ENCODE data around the gene LCOR.

LCOR gene

DNA sequence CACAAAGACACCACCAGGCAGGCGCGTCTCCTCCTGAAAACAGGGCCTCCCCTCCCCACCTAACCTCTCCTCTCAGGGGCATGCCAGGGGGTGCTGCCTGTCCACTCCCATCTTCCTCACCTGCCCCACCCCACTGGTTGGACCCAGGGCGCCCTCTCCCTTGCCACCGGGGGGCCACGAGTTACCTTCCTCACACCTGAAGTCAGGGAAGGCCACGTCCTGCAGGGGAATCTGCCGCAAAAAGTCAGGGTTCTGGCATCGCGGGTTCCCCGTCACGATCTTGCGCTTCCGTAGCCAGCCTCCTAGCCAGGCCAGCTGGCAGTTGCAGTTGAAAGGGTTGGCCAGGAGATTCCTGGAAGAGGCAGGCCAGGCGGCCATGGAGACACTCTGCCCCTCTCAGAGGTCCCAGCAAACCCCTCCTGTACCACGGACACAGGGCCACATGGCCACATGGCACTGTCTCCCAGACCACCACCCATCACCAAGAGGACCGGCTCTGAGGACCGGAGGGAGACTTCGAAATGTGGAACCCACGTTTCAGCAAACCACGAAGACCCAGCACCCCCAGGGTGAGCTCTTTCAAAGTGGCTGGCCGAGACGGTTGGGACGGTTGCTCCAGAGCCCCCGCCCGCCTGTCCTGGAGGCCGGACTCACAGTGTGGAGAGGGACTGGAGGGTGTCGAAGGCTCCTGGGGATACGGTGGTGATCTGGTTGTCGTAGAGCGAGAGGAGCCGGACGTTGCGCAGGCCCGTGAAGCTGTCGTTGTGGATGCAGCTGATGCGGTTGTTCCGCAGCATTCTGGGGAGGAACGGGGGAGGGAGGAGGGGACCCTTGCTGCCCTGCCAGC is 210.8 kb downstream of the LCOR start:
- no peaks in the 10 kb centered on the region for H3K9me3 ChIP-seq (ENCODE audit: insufficient read depth, low read depth, low read length)
- H3K27ac ChIP-seq (ENCODE audit: low read length), result no peak overlapping the region
- no peaks in the 10 kb centered on the region for H3K4me1 ChIP-seq (ENCODE audit: insufficient read depth, low read length)
- H3K27me3 ChIP-seq (ENCODE audit: insufficient read depth, low read length), result 0 out of 2 replicates have a peak, but pooled peaks cover 5% of the 10 kb centered on the region
- H3K9ac ChIP-seq (ENCODE audit: low read depth, low read length), result no peak overlapping the region
- H3K36me3 ChIP-seq (ENCODE audit: insufficient read depth, low read depth, low read length), result no peaks in the 10 kb centered on the region
- H3K4me3 ChIP-seq (ENCODE audit: low read length), result no peak overlapping the region

DNA sequence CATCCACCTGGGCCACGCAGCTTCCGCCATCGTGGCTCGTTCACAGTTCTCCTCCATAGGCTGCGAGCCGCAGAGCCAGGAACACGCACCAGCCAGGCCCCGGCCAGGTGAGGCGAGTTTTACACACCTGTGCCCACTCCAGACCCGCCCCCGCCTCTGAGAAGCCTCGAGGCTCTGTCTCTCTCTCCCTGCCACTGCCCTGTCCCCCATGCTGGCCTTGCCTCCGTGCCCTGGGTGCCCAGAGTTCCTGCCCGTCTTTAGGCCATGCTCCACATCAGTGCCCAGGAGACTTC is 211.4 kb downstream of the LCOR start:
- Histone ChIP-seq H3K4me1 (ENCODE audit: insufficient read depth, low read length) (no peaks in the 10 kb centered on the region), H3K9ac (ENCODE audit: low read depth, low read length) (no peak overlapping the region)

More for the DNA sequence above, 211.4 kb downstream of the LCOR start:
- Histone ChIP-seq H3K4me3 (ENCODE audit: low read length) (no peak overlapping the region), H3K36me3 (ENCODE audit: insufficient read depth, low read depth, low read length) (no peaks in the 10 kb centered on the region), H3K27ac (ENCODE audit: low read length) (no peak overlapping the region), H3K9me3 (ENCODE audit: insufficient read depth, low read depth, low read length) (no peaks in the 10 kb centered on the region), H3K27me3 (ENCODE audit: insufficient read depth, low read length) (no peaks in the 10 kb centered on the region)
